Astrocyte (in vitro differentiated cells and primary cell): ENCODE data around the gene MYO1E. TPM values are rescaled to one million over a fixed set of nuclear protein-coding genes. Genes with fewer than 3 reads are reported as not detected.
A peak's percentile ranks its signal among the peaks of the same experiment; 100 is the strongest.

Experiments
- DNase-seq: peaks from one replicate; pipeline ENCODE4 v3.0.0-alpha.2; 2010; ENCODE audit warnings: low read depth
- FAIRE-seq: peaks from 2 replicates; lab custom pipeline; 2011; peaks lifted over from hg19 to GRCh38; lab: Jason Lieb, UNC
- H2AFZ ChIP-seq: 2 replicates; pipeline ENCODE4 v1.6.0; 2012; ENCODE audit warnings: low read depth, low read length, inconsistent platforms
- H3K27ac ChIP-seq: 2 replicates; pipeline ENCODE4 v1.5.1; 2011; ENCODE audit warnings: low read depth, low read length, inconsistent platforms
- H3K27me3 ChIP-seq: 2 replicates; pipeline ENCODE4 v1.6.0; 2011; ENCODE audit warnings: low read length, inconsistent platforms; ENCODE audit not compliant: insufficient read depth
- H3K36me3 ChIP-seq: 2 replicates; pipeline ENCODE4 v1.5.1; 2011; ENCODE audit warnings: low read length, inconsistent platforms; ENCODE audit not compliant: insufficient read depth
- H3K4me1 ChIP-seq: 2 replicates; pipeline ENCODE4 v1.5.1; 2011; ENCODE audit warnings: low read length, inconsistent platforms; ENCODE audit not compliant: insufficient read depth
- H3K4me2 ChIP-seq: 2 replicates; pipeline ENCODE4 v1.6.0; 2012; ENCODE audit warnings: low read length, inconsistent platforms
- H3K4me3 ChIP-seq: 2 replicates; pipeline ENCODE4 v1.5.1; 2011; ENCODE audit warnings: low read depth, mild to moderate bottlenecking, low read length, inconsistent platforms; ENCODE audit not compliant: insufficient read depth
- H3K79me2 ChIP-seq: 2 replicates; pipeline ENCODE4 v1.6.0; 2012; ENCODE audit warnings: mild to moderate bottlenecking, low read length, inconsistent platforms; ENCODE audit not compliant: insufficient read depth
- H3K9ac ChIP-seq: 2 replicates; pipeline ENCODE4 v1.6.0; 2012; ENCODE audit warnings: mild to moderate bottlenecking, low read length, inconsistent platforms
- H3K9me3 ChIP-seq: 2 replicates; pipeline ENCODE4 v1.5.1; 2012; ENCODE audit warnings: low read depth, mild to moderate bottlenecking, low read length, inconsistent platforms; ENCODE audit not compliant: insufficient read depth
- H4K20me1 ChIP-seq: 2 replicates; pipeline ENCODE4 v1.6.0; 2012; ENCODE audit warnings: low read length, inconsistent platforms; ENCODE audit not compliant: insufficient read depth
- H3K27ac Mint-ChIP-seq: one replicate; pipeline ENCODE4 v1.8.0; 2021; ENCODE audit warnings: mild to moderate bottlenecking, mixed read lengths; ENCODE audit not compliant: unreplicated experiment
- H3K27me3 Mint-ChIP-seq: one replicate; pipeline ENCODE4 v1.8.0; 2021; ENCODE audit warnings: low read depth, mixed read lengths; ENCODE audit not compliant: unreplicated experiment
- H3K36me3 Mint-ChIP-seq: one replicate; pipeline ENCODE4 v1.8.0; 2021; ENCODE audit warnings: low read depth, mixed read lengths; ENCODE audit not compliant: unreplicated experiment
- H3K4me1 Mint-ChIP-seq: one replicate; pipeline ENCODE4 v1.8.0; 2021; ENCODE audit warnings: low read depth, mixed read lengths; ENCODE audit not compliant: unreplicated experiment
- H3K4me3 Mint-ChIP-seq: one replicate; pipeline ENCODE4 v1.8.0; 2021; ENCODE audit warnings: mild to moderate bottlenecking, moderate library complexity, mixed read lengths; ENCODE audit not compliant: unreplicated experiment
- H3K9me3 Mint-ChIP-seq: one replicate; pipeline ENCODE4 v1.8.0; 2021; ENCODE audit warnings: mild to moderate bottlenecking, mixed read lengths; ENCODE audit not compliant: unreplicated experiment
- EZH2 ChIP-seq: IDR thresholded peaks from 2 replicates; pipeline ENCODE4 v1.6.1; 2012; ENCODE audit warnings: mild to moderate bottlenecking, low read length, inconsistent platforms; ENCODE audit not compliant: insufficient read depth
- total RNA-seq: library from RNA; stranded (reverse); gene quantifications from 2 replicates; pipeline ENCODE4 v1.2.1, GENCODE V29; 2021
- TF ChIP-seq, protein P1 (sequence below): IDR thresholded peaks from 2 replicates; pipeline ENCODE4 v1.5.1; 2011; ENCODE audit warnings: low read depth, mild to moderate bottlenecking, inconsistent platforms, low read length, moderate library complexity; ENCODE audit not compliant: insufficient read depth

The MYO1E gene
- total RNA-seq, 1 donor from 2014 or later: 227 TPM

DNA sequence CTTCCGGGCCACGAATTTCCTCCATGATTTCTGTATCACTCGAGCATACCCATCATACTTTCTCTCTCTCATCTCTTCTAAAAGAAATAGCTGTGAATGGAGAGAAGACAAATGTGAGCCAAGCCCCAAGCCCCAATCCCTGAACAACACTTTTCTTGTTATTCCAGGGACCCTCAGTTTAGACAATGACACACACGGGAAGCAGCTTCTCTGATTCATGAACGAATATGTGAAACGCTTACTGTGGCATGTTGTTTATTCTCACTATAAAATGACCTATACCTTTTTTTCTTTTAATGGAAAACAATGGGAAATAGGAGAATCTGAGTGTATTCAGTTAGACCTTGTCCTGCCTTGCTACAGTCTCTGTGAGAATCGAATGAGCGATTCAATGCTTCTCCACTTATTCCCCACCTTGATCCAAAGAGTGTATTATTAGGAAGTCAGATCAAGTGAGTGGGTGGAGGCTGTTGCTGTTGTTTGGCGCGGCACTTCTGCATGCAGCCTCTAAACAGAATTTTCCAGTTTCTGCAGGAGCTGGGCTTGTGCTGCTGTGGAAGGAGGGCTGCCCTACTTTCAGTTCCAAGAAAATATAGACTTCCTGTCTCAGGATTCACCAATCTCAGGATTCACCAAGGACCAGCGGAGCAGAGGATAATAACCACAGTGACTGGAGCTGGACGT, 198.4 kb downstream of the MYO1E start:
- Histone ChIP-seq H3K4me1 (peaks cover 37% of the 10 kb centered on the region), H3K4me2 (peak overlapping the region; percentile 71), H3K9ac (peak overlapping the region; percentile 67), H3K4me3 (peak overlapping the region; percentile 26), H3K27ac (peak overlapping the region; percentile 78), H2AFZ (no peak overlapping the region), H3K27me3 (no peaks in the 10 kb centered on the region), H3K79me2 (no peaks in the 10 kb centered on the region), H3K9me3 (no peaks in the 10 kb centered on the region), H4K20me1 (no peaks in the 10 kb centered on the region), H3K36me3 (peaks cover 26% of the 10 kb centered on the region)
- no peak for TF ChIP-seq EZH2
- TF ChIP-seq, protein P1, sequence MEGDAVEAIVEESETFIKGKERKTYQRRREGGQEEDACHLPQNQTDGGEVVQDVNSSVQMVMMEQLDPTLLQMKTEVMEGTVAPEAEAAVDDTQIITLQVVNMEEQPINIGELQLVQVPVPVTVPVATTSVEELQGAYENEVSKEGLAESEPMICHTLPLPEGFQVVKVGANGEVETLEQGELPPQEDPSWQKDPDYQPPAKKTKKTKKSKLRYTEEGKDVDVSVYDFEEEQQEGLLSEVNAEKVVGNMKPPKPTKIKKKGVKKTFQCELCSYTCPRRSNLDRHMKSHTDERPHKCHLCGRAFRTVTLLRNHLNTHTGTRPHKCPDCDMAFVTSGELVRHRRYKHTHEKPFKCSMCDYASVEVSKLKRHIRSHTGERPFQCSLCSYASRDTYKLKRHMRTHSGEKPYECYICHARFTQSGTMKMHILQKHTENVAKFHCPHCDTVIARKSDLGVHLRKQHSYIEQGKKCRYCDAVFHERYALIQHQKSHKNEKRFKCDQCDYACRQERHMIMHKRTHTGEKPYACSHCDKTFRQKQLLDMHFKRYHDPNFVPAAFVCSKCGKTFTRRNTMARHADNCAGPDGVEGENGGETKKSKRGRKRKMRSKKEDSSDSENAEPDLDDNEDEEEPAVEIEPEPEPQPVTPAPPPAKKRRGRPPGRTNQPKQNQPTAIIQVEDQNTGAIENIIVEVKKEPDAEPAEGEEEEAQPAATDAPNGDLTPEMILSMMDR: no peak
- H3K4me1 Mint-ChIP-seq: peaks cover 24% of the 10 kb centered on the region
- peaks cover 29% of the 10 kb centered on the region for H3K36me3 Mint-ChIP-seq
- DNase-seq: no peak
- no peak overlapping the region for H3K4me3 Mint-ChIP-seq
- peak overlapping the region; percentile 27 for H3K27ac Mint-ChIP-seq
- no peak for FAIRE-seq
- H3K27me3 Mint-ChIP-seq: no peaks in the 10 kb centered on the region
- peaks cover 2% of the 10 kb centered on the region for H3K9me3 Mint-ChIP-seq

DNA sequence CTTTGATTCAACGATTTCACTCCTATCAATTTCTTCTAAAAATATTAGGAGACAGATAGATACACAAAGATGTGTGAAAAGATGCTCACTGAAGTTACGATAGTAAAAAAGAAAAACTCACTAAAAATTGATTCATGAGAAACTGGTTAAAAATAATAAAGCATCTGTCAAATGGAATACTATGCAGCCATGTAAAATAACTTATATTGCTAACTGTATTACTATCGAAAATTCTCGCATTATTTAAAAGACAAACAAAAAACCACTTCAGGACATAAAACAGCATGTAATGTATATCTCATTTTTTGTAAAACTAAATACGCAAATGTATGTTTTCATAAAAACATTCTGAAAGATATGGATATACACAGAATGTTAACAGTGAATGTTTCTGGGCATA, 199.5 kb downstream of the MYO1E start:
- FAIRE-seq (no peak), DNase-seq (no peak)
- no peak overlapping the region for H3K4me3 Mint-ChIP-seq
- no peak overlapping the region for H3K9ac ChIP-seq
- H3K4me2 ChIP-seq: no peak overlapping the region
- peaks cover 2% of the 10 kb centered on the region for H3K9me3 Mint-ChIP-seq
- no peak overlapping the region for H2AFZ ChIP-seq
- H3K9me3 ChIP-seq: no peaks in the 10 kb centered on the region
- peaks cover 24% of the 10 kb centered on the region for H3K36me3 Mint-ChIP-seq
- H3K27ac ChIP-seq: no peak overlapping the region
- no peaks in the 10 kb centered on the region for H4K20me1 ChIP-seq
- H3K27ac Mint-ChIP-seq: no peak overlapping the region
- TF ChIP-seq EZH2: no peak
- TF ChIP-seq, protein P1: no peak
- H3K27me3 ChIP-seq: no peaks in the 10 kb centered on the region
- H3K36me3 ChIP-seq: peaks cover 26% of the 10 kb centered on the region
- no peaks in the 10 kb centered on the region for H3K79me2 ChIP-seq
- H3K4me1 ChIP-seq: peaks cover 48% of the 10 kb centered on the region
- H3K4me3 ChIP-seq: no peak overlapping the region
- peaks cover 34% of the 10 kb centered on the region for H3K4me1 Mint-ChIP-seq
- H3K27me3 Mint-ChIP-seq: no peaks in the 10 kb centered on the region

DNA sequence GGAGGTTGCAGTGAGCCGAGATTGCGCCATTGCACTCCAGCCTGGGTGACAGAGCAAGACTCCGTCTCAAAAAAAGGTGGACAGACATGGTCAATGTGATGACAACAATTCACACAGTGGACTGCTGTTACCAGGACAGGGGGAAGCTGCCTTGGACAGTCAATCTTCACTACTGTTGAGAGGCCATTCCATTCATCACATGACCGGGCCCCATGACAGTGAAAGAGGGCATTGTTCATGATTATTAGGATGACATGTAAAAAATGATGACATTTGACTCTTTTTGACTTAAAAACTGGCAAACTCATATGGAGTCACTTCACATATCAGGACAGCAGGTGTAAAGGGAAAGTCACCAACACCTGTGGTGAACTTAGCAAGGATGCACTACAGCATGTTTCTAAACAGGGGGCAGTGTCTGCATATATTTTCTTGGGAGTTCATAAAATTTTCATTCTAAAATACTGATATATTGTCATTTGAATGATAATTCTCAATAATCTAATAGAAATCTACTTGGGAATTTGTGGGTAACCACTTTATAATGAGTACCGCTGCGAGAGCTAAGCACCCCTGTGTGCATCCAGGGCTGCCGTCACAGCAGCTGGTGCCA, 200.3 kb downstream of the MYO1E start:
- Histone ChIP-seq H3K4me2 (no peak overlapping the region), H3K79me2 (no peaks in the 10 kb centered on the region), H4K20me1 (no peaks in the 10 kb centered on the region), H3K27ac (no peak overlapping the region), H3K36me3 (peaks cover 23% of the 10 kb centered on the region), H3K9ac (no peak overlapping the region), H3K4me3 (no peak overlapping the region), H3K9me3 (no peaks in the 10 kb centered on the region), H3K4me1 (peaks cover 50% of the 10 kb centered on the region), H3K27me3 (no peaks in the 10 kb centered on the region), H2AFZ (no peak overlapping the region)
- H3K27ac Mint-ChIP-seq: no peak overlapping the region
- no peak for DNase-seq
- H3K4me3 Mint-ChIP-seq: no peak overlapping the region
- no peaks in the 10 kb centered on the region for H3K27me3 Mint-ChIP-seq
- FAIRE-seq: no peak
- TF ChIP-seq, protein P1: peak; percentile 18
- no peak for TF ChIP-seq EZH2
- H3K9me3 Mint-ChIP-seq: no peaks in the 10 kb centered on the region
- H3K4me1 Mint-ChIP-seq: peaks cover 38% of the 10 kb centered on the region
- H3K36me3 Mint-ChIP-seq: peaks cover 16% of the 10 kb centered on the region
